ENCODE results near the gene THSD4.

DNA sequence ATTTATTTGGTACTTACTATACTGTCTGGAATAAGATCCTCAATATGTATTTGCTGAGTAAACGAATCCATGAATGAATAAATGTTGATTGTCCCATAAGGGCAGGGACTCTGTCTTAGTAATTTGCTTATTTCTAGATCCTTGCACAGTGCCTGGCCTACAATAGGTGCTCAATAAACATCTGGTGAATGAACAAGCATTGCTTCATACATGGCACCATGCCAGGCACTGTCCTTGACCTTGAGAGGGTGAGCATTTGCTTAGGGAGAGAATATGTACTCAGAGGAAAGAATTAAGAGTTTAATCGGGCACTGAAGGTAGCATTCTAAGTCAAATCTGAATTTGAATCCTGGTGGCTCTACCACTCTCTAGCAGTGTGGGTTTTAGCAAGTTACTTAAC is 282.1 kb downstream of the THSD4 start:
- TF ChIP-seq TAF1 (IDR thresholded peaks at IDR 0.05; ENCODE audit: borderline replicate concordance, low read depth, low read length) (no peak), POLR2A (IDR thresholded peaks at IDR 0.05; ENCODE audit: low read depth, low read length) (no peak), POLR2AphosphoS5 (IDR thresholded peaks at IDR 0.05; ENCODE audit: low read depth, low read length) (no peak)
